GM19397 (cell line): Measurements from ENCODE around the gene MYL4.
"Not testable (repeated sequence)": the region's sequence is repeated elsewhere in the genome, so short reads cannot be mapped to it uniquely, and the experiment has no call there.

Experiments
- ATAC-seq: cut with Tn5 transposase; IDR thresholded peaks from one replicate; pipeline ENCODE4 v1.9.1; 2021; ENCODE audit warnings: mild to moderate bottlenecking, moderate library complexity; ENCODE audit not compliant: unreplicated experiment

MYL4 gene

DNA sequence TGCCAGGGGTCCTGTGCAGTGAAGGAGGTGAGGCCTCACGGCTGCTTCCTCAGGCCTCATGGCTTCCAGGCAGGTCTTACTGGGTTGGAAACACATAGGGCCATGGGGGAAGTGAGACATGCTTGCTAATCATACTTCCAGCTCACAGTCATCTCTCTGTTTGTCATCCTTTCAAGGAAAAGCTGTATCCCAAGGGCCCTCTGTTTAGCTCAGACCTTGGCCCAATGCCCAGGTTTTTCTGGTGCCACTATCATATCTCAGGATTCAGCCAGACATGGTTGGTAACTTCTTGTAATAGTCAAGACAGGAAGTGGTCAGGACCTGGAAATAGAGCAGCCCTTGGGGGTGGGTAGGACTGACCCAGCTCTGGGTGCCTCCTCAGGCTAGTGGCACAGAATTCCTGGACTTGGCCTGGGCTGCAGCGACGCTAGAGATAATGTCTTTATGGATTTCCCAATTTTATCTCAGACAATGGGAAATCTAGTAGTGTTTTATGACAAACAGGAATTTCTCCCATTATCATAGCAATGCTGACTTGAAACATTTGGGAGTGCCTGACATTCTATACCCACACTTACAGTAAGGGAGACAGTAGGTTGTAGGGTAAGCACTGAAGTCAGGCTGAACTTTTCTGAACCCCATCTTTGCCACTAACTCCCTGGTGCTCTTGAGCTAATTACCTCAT, 31.0 kb downstream of the MYL4 start:
- ATAC-seq: no peak

DNA sequence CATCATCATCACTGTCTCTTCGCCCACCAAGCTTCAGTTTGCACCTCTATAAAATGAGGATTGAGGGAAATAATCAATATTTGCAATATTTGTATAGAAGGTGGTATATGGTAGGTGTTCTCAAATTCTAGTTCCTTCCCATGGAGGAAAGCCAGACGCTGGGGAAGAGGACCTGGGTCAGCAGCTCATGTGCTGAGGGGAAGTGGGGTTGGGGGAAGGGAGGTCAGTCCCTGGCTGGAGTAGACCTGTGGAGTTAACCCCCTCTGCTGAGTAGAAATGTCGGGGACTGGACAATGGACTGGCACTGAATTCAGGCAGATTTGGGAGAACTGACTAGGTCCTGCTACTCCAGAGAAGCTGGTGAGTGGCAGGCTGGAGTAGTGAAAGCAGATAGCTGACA, 31.7 kb downstream of the MYL4 start:
- ATAC-seq: no peak

DNA sequence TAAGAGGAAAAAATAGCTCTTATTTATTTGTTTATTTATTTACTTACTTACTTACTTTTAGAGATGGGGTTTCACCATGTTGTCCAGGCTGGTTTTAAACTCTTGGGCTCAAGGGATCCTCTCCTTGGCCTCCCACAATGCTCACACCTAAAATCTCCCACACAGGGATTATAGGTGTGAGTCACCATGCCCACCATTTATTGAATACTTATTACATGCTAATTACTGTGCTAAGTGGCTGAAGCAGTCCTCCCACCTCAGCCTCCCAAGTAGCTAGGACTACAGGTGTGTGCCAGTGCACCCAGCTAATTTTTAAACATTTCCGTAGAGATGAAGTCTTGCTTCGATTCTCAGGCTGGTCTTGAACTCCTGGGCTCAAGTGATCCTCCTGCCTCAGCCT, 33.5 kb downstream of the MYL4 start:
- ATAC-seq: no peak

DNA sequence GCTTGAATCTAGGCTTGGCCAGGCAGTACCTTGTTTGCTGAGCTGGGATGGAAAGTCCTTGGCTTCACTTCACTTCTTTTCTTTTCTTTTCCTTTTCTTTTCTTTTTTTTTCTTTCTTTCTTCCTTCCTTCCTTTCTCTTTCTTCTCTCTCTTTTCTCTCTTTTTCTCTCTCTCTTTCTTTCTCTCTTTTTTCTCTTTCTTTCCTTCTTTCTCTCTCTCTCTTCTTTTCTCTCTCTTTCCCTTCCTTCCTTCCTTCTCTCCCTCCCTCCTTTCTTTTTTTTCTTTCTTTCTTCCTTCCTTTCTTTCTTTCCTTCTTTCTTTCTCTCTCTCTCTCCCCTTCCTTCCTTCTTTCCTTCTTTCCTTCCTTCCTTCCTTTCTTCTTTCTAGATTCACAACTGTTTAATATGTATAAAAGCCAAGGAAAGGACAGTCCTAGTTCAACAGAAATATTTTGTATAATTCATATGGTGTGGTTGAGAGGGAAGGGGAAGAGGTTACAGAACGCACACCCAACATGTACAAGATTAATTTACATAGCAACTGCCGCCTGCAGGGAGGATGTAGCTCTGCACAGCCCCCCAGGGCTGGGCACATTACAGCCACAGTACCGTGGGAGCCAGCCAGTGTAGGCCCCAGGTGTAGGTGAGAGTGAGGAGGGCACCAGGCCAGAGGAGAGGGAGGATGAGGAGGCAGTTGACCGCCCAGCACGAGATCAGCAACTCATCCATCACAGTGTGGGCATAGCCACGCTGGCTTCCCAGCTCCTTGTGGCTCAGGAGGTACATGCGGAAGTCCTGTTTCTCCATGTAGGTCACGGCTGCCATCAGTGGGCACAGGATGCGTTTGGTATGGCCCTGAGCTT, 34.8 kb downstream of the MYL4 start:
- no peak for ATAC-seq

DNA sequence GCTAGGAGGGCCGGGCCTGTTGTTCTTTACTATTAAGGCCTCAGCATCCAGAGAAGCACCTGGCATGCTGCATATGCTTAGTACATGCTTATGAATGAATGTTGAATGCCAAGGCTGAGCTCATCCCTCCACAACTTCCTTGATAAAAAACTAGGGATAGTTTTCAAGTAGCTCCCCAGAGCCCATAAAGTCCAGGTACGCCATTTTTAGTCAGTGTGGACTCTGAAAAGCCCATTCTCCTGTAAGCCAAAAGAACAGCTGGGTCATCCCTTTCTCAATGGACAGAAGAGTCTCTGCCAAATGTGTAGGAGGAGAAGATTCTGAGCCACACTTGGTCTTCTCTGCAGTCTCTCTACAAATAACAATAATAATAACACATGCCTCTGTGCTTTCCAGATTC, 35.5 kb downstream of the MYL4 start:
- ATAC-seq: no peak

DNA sequence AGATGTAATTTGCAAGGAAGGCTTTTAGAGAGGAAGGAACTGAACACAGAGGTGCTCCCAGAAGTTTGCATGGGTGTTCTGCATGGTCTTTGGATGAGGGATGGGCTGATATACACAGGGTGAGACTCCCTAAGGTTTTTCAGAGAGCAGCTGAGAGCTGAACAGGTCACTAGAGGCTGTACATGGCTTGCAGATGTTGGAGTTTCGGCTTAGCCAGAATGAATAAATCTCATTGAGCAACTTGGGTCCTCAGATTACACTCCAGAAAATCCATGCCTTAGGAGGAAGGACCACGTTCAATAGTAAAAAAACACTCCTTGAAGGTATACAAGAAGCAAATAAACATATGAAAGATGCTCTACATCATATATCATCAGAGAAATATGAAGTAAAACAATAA, 37.0 kb downstream of the MYL4 start:
- ATAC-seq: no peak

DNA sequence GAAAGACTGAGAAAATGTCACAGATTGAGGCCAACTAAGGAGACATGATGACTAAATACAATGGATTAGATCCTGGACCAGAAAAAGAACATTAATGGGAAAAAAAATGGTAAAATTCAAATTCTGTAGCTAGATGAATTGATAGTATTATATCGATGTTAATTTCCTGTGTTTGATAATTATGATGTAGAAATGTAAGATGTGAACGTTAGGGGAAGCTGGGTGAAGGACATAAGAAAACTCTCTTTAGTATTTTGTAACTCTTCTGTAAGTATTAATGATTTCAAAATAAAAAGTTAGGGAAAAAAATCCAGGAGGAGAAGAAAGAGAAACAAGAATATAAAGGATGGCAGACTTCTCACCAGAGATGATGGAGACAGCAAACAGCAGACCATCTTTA, 41.7 kb downstream of the MYL4 start:
- no peak for ATAC-seq

DNA sequence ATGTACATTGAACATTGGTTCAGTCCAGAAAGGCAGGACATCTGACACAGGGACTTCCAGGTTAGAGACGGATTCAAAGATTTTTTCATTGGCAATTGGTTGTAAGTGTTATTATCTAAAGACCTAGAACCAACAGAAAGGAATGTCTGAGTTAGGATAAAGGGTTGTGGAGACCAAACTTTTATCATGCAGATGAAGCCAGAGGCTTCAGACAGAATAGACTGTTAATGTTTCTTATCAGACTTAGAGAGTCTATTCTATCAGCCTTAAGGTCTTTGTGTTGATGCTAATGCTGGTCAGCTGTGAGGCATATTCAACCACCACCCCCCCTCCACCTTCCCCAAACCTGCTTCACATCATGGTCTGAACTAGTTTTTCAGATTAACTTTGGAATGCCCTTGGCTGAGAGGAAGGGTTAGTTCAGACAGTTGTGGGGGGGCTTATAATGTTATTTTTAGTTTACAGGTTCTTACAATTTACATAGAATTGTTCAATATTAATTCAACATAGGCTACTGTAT, 42.3 kb downstream of the MYL4 start:
- no peak for ATAC-seq

DNA sequence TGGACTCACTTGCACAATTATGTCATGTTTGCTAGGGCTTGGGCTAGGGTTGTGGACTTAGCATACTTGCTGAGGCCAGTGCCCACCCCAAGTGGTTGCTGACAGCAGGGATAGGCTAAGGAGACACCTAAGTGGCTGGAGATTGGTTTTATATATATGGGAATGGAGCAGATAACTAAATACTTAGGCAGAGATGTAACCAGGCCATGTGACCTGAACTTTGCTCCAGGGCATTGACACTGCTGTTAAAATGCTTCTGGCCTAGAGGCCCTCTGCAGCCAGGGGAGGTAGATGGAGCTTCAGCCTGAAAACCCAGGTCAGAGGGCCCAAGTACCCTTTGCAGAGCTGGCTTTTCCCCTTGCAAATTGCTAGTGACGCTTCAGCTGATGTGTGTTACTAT, 43.1 kb downstream of the MYL4 start:
- ATAC-seq: no peak

DNA sequence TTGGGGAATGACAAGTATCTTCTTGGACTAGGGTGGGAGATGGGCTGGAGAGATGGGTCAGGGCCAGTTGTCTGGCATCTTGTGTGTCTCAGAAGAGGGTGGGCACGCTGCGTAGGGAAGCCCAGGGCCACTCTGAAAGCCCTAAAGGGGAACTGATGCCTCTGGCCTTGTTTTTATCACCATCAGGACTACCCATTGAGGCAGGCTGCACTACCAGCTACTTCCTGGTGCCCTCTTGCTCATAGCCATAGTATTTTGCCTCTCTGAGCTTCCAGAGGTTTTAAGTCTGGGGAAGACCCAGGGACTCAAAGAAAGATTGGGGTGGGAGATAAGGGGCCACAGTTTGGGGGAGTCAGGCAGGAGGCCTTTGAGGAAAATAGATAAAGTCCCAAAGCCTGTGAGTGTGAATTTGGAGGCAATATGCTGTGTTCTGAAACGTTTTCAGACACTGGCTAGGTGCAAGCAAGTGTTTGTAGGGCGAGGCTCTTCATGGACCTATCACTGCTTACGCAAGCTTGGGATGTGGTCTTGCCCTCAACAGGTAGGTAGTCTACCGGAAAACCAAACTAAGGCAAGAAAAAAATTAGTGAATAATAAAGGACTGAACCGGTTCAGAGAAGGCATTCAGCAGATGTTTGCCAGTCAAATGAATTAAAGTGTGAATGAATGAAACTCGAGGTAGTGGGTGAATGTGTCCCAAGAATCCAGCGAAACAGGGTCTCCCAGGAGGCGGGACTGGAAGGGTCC, 43.8 kb downstream of the MYL4 start:
- ATAC-seq: no peak

DNA sequence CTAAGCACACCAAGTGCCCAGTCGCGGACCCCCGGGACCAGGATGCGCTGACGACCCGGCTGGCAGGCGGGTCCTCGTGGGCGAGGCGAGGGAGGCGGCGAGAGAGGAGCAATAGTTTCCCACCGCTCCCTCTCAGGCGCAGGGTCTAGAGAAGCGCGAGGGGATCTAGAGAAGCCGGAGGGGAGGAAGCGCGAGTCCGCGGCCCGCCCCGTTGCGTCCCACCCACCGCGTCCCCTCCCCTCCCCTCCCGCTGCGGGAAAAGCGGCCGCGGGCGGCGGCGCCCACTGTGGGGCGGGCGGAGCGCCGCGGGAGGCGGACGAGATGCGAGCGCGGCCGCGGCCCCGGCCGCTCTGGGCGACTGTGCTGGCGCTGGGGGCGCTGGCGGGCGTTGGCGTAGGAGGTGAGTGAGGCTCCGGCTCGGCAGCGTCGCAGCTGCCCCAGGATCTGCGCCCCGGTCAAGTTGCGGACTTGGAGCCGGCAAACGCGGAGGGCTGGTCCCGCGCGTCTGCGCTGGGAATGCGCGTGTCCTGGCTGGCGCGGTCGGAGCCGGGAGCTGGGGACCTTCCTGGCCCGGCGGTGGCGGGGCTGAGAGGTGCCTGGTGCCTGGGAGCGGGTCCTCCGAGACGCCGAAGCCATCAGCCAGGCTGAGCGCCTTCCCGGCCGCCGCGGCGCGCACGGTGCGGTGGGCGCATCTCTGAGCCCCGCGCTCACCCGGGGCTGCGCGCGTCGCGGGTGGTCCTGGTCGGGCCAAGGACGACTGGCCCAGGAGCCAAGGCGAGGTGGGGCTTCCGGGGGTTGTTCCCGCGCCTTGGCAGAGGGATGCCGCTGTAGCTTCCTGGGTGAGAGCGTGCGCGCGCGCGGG, 44.6 kb downstream of the MYL4 start, which contains the start of gene ITGB3:
Gene ITGB3, plus strand, starts transcription at position 287 of the 862 bp plus-strand sequence. Its CDS starts 35 bp downstream, at position 322.
- peak; percentile 89 for ATAC-seq

DNA sequence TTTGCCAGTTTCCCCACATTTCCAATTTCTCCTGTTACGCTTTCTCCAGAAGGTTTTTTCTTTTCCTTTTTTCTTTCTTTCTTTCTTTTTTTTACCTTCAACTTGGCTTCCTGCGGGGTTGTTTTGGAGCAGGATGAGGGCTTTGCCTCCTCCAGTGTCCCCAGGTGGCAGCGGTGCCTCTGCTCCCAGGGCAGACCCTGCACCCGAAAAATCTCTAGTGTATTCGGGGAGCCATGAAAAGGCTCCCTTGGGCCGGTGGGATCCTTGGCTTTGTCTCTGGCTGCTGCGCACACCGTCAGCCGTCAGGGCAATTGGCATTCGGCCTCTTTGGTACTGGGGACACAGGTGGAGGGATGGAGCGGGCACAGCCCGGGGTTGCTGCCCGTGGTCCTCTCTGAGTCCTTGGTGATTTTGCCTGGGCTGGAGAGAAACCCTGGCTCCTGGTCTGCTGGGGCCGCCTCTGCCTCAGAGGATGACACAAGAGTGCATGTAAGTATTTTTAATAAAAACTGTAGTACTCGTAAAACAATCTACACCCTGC, 45.3 kb downstream of the MYL4 start:
- no peak for ATAC-seq

DNA sequence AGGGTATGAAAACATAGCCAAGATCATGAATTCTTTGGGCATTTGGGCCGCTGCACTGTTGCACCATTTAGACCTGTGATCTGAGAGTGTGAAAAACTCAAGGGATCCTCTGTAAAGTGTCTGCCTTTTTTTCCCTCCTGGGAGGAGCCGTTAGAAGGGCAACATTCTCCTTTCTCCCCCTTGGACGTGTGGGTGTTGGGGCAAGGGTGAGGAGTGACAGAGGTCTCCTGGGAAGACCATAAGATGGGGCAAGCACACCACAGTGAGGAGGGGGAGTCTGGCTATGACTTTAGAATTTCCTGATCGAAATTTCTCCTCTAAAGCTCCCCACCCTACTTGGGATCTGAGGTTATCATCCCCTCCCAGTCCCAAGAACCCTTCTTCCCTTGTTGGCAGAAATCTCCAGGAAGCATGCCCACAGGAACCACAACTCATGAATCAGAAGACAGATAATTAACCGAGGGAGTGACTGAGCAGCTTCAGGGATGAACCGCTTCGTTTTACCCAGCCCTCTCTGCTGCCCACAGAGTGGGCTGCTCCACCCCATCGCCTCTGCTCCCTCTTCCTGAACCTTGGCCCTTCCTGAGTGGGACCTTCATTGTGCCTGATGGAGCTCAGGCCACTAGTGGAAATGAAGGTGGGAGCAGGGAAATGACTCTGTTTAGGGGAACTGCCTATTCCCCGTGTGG, 48.6 kb downstream of the MYL4 start:
- no peak for ATAC-seq

DNA sequence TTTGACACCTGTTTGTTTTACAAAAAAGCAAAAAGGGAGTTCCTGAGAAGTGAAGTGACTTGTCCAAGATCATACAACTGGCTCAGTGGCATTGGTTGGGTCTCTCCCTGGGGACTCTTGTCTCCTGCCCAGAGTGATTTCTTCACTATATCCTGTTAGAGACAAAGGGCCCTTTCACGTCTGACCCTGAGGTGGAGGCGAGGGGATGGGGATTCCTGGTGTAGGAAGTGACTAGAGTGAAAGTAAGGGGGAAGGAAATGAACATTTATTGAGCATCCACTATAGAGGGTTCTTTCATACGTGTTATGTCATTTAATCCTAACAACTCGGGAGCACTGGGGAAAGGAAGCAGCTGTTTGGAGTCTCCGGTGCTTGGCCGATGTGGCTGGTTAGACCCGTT, 53.4 kb downstream of the MYL4 start:
- no peak for ATAC-seq

DNA sequence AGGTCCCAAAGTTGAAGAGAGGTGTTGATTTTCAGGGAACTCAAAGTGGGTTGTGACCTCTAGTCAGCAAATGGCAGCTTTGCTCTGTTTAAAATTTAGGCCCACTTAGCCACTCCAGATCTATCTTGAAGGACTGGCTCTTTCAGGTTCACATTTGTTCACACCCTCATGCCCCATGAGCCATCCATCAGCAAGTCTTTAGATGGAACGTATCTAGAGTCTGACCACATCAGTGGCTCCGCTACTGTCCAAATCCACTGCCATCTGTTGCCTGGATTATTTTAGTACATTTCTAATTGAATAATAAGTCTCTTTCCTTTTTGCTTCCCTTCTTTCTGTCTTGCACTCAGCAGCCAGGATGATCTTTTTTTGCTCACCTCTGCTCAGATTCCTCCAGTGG, 55.0 kb downstream of the MYL4 start:
- ATAC-seq: no peak

DNA sequence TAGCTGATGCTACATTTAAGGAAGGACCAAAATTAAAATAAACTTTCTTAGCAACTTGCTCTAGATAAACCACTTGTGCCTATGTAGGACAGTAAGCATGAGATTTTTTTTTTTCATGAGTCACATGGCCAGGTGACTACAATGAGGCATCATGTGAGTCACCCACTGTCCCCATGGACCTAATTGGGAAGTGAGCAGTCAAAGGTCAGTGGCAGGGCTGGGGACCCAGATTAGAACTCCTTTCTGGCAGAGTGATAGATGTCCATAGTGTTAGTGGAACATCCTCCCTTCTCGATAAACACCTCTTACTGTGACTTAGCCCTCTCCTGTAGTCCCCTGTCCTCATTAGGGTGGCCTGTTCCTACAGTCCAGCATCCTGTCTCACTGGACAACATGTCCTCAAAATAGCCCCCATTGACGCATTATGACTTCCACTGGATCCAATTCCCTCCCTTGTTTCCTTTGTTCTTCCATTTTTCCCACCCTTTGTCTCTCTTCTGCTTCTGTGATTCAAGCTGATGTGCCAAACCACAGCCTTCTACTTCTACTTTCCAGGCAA, 56.9 kb downstream of the MYL4 start:
- no peak for ATAC-seq

DNA sequence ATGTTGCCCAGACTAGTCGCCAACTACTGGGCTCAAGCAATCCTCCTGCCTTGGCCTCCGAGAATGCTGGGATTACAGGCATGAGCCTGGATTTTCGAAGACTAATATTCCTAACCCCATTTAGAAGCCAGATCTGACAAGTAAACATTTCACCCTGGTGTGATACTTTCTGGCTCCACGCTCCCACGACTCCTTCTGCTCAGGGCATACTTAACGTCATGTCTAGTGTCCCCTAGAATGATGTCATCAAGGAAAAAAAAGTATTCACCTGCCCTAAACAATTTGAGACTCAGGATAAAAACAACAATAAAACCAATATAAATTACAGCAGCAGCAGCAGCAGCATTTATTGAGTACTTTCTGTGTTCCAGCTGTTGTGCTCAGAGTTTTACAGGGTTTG, 57.6 kb downstream of the MYL4 start:
- ATAC-seq: no peak

DNA sequence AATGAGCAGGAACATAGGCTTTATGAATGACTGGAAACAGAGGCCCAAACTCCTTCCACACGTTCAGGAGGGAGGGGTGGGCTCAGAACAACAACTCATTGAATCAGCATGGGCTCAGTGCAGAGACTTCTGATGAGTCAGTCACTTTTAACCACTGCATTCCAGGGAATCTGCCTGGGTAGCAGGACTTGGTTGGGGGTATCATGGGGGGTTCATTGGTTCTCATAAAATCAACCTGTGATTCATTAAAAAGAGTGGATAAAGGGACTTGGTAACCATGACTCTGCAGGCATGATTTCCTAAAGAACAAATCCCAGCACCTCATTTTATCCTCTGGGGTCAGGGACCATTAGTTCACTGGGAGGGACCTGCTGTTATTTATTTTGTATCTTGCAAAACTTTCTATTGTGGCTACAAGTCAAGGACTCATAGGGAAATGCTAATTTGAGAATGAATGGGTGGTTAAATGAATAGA, 58.2 kb downstream of the MYL4 start:
- ATAC-seq: no peak

DNA sequence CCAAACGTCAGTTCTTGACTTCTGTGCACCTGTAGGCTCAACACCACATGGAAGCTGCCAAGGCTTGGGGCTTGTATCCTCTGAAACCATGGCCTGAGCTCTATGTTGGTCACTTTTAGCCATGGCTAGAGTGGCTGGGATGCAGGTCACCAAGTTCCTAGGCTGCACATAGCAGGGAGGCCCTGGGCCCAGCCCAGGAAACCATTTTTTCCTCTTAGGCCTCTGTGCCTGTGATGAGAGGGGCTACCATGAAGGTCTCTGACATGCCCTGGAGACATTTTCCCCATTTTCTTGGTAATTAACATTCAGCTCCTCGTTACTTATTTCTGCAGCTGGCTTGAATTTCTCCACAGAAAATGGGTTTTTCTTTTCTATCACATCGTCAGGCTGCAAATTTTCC, 59.8 kb downstream of the MYL4 start:
- ATAC-seq: not testable (repeated sequence)
